ENCODE results near the gene TUBB2B. TPM values are rescaled to one million over a fixed set of nuclear protein-coding genes. Genes with fewer than 3 reads are reported as not detected.

TUBB2B gene
- total and polyA plus RNA-seq, 2 donors (not counting 1 experiment from before 2014, with no cell fraction given): 14.7 TPM; not detected in 1

DNA sequence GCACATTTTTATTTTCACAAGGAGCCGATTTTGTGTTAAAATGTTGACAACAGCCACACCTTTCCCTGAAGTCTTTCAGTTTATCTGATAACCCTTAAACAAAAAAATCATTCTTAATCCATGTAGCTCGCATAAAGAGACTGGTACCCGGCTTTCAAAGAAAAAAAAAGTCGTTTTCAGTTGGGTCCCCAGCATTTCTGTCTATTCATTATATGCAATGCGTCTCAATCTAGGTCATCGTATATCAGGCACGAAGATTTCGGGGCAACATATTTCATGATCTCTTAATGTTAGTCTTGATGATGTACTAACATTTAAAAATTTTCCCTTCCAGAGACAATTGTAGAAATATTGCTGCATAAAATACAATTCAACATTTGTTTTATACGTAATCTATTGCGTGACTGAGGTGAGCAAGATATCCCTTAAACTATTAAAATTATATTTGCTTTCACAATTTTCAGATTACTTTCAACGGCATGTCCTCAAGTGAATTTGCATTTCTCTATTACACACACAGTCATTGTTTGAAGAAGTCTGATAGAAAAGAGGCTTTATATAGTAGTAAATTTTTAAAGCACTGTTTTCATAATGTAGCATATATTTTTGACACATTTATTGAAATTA lies 2.9 kb upstream of the TUBB2B start:
- H3K4me3 ChIP-seq (ENCODE audit: control extremely low read depth in 1 of 5, extremely low read depth in 1 of 5, insufficient read depth in 1 of 5, low read depth in 2 of 5, low read length in 4 of 5): peak overlapping the region in 1 of 5 experiments; percentile 46
- H3K9me3 ChIP-seq (ENCODE audit: control extremely low read depth in 1 of 3, control insufficient read depth in 2 of 3, insufficient read depth in 1 of 3, low read length in 2 of 3): peaks cover 0 to 37% (median 0%) of the 10 kb centered on the region in 3 donors
- TF ChIP-seq, protein P1, sequence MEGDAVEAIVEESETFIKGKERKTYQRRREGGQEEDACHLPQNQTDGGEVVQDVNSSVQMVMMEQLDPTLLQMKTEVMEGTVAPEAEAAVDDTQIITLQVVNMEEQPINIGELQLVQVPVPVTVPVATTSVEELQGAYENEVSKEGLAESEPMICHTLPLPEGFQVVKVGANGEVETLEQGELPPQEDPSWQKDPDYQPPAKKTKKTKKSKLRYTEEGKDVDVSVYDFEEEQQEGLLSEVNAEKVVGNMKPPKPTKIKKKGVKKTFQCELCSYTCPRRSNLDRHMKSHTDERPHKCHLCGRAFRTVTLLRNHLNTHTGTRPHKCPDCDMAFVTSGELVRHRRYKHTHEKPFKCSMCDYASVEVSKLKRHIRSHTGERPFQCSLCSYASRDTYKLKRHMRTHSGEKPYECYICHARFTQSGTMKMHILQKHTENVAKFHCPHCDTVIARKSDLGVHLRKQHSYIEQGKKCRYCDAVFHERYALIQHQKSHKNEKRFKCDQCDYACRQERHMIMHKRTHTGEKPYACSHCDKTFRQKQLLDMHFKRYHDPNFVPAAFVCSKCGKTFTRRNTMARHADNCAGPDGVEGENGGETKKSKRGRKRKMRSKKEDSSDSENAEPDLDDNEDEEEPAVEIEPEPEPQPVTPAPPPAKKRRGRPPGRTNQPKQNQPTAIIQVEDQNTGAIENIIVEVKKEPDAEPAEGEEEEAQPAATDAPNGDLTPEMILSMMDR (IDR thresholded peaks at IDR 0.05): no peak
- TF ChIP-seq EZH2 (IDR thresholded peaks at IDR 0.05; ENCODE audit: borderline replicate concordance, insufficient read depth, low read depth, low read length, poor library complexity, severe bottlenecking): no peak
- H3K27me3 ChIP-seq (replicated peaks in 1 of 4; ENCODE audit: control extremely low read depth in 1 of 4, control insufficient read depth in 3 of 4, insufficient read depth in 4 of 4, low read length in 3 of 4): peaks cover 0 to 83% (median 64%) of the 10 kb centered on the region in 4 experiments
- no peak overlapping the region for H3K27ac Mint-ChIP-seq
- no peaks in the 10 kb centered on the region for H4K20me1 ChIP-seq (ENCODE audit: control insufficient read depth, insufficient read depth, low read length, poor library complexity, severe bottlenecking)
- intact Hi-C loops (cut with micrococcal nuclease): no loop called here
- no peaks in the 10 kb centered on the region for H3K9me3 Mint-ChIP-seq (ENCODE audit: insufficient read depth)
- no peak for ATAC-seq (ENCODE audit: low read depth)
- H3K4me2 ChIP-seq (replicated peaks; ENCODE audit: low read depth, low read length, poor library complexity, severe bottlenecking): peak overlapping the region; percentile 96
- H3K27me3 Mint-ChIP-seq: peaks cover 76% of the 10 kb centered on the region
- DNase-seq: no peak
- no peak overlapping the region for H3K27ac ChIP-seq (ENCODE audit: low read length in 2 of 2)
- peak overlapping the region; percentile 63 for H3K9ac ChIP-seq (ENCODE audit: low read length)
- ChIA-PET POLR2A (interaction anchor here (0.6 kb wide), 1 partner anchor 1788 kb away, joined by 3 read pairs; no protein-coding TSS in a partner anchor), CTCF (interaction anchor here (4.0 kb wide), 1 partner anchor 21 kb away, joined by 18 read pairs; no protein-coding TSS in a partner anchor)
- H2AFZ ChIP-seq (ENCODE audit: insufficient read depth, low read depth, low read length, poor library complexity, severe bottlenecking): no peak overlapping the region
- H3K4me1 ChIP-seq (ENCODE audit: control insufficient read depth in 2 of 2, insufficient read depth in 2 of 2, low read length in 2 of 2): peaks cover 58 to 59% of the 10 kb centered on the region in 2 donors
- 7% methylated on average over 3 of the region's 11 CpGs for WGBS (ENCODE audit: insufficient coverage)
- H3K4me3 Mint-ChIP-seq: peak overlapping the region; percentile 95
- H3K4me1 Mint-ChIP-seq: peaks cover 53% of the 10 kb centered on the region
- no peaks in the 10 kb centered on the region for H3K36me3 ChIP-seq (replicated peaks in 1 of 2; ENCODE audit: control extremely low read depth in 1 of 2, control insufficient read depth in 1 of 2, extremely low read depth in 1 of 2, insufficient read depth in 2 of 2, low read length in 1 of 2)
- no peaks in the 10 kb centered on the region for H3K79me2 ChIP-seq (ENCODE audit: control insufficient read depth, insufficient read depth, low read length)
